Small intestine (tissue), 7 donors: ENCODE measurements around the gene PTBP3. TPM values are rescaled to one million over a fixed set of nuclear protein-coding genes. Genes with fewer than 3 reads are reported as not detected.
"Not testable (repeated sequence)": the region's sequence is repeated elsewhere in the genome, so short reads cannot be mapped to it uniquely, and the experiment has no call there.

Experiments
- DNase-seq, 2 donors: peaks; one replicate each; pipeline versions ENCODE4 v3.0.0 to v3.0.0-alpha.2; 2013
- FAIRE-seq: peaks from 2 replicates; lab custom pipeline; 2012; peaks lifted over from hg19 to GRCh38; lab: Jason Lieb, UNC
- H3K27ac ChIP-seq, 3 donors: one replicate each; pipeline ENCODE4 v1.5.1; 2013; ENCODE audit warnings: low read length in 2 of 3, mild to moderate bottlenecking in 2 of 3, control low read depth in 1 of 3, inconsistent platforms in 1 of 3, low read depth in 1 of 3, moderate library complexity in 1 of 3
- H3K27me3 ChIP-seq, 3 donors: one replicate each; pipeline ENCODE4 v1.6.1; 2013; ENCODE audit warnings: low read length in 3 of 3, inconsistent platforms in 1 of 3; ENCODE audit not compliant: control insufficient read depth in 3 of 3, insufficient read depth in 3 of 3
- H3K36me3 ChIP-seq, 3 donors: one replicate each; pipeline ENCODE4 v1.6.1; 2013; ENCODE audit warnings: low read length in 3 of 3, inconsistent platforms in 1 of 3, low read depth in 1 of 3, mild to moderate bottlenecking in 1 of 3, moderate library complexity in 1 of 3; ENCODE audit not compliant: control insufficient read depth in 3 of 3, insufficient read depth in 2 of 3
- H3K4me1 ChIP-seq, 3 donors: one replicate each; pipeline ENCODE4 v1.6.1; 2013; ENCODE audit warnings: low read length in 2 of 3, inconsistent platforms in 1 of 3, low read depth in 1 of 3, mild to moderate bottlenecking in 1 of 3, moderate library complexity in 1 of 3; ENCODE audit not compliant: control insufficient read depth in 3 of 3, insufficient read depth in 2 of 3
- H3K4me3 ChIP-seq, 3 donors: one replicate each; pipeline ENCODE4 v1.5.1; 2013; ENCODE audit warnings: low read length in 3 of 3, control low read depth in 1 of 3, inconsistent platforms in 1 of 3, low read depth in 1 of 3, mild to moderate bottlenecking in 1 of 3, moderate library complexity in 1 of 3
- H3K9me3 ChIP-seq, 2 donors: one replicate each; pipeline ENCODE4 v1.6.1; 2013; ENCODE audit warnings: low read depth in 1 of 2, low read length in 1 of 2; ENCODE audit not compliant: control insufficient read depth in 2 of 2, insufficient read depth in 1 of 2
- WGBS, 3 donors: extraction: QIAGEN DNeasy Blood & Tissue Kit; methylation state at CpG; one replicate each; pipeline ENCODE4 v1.1.7; 2013; 5-methylcytosine and 5-hydroxymethylcytosine counted together
- polyA plus RNA-seq, 4 donors: library from polyadenylated mRNA; stranded (reverse) in 3 of 4; unstranded in 1 of 4; fragments of 200-250 nt in 3 of 4; fragments of 120-200 nt in 1 of 4; gene quantifications; one replicate each; pipeline versions ENCODE4 v1.2.1 to v1.2.3, GENCODE V29; 2013
- donor health status: healthy with polysubstance abuse.
- donor health status: control.
- donor health status: control.
- donor health status: Bipolar disorder and iron deficiency.
- donor health status: healthy.

PTBP3 gene
- polyA plus RNA-seq, 4 donors: 19.7 to 48.1 (median 25.6) TPM

DNA sequence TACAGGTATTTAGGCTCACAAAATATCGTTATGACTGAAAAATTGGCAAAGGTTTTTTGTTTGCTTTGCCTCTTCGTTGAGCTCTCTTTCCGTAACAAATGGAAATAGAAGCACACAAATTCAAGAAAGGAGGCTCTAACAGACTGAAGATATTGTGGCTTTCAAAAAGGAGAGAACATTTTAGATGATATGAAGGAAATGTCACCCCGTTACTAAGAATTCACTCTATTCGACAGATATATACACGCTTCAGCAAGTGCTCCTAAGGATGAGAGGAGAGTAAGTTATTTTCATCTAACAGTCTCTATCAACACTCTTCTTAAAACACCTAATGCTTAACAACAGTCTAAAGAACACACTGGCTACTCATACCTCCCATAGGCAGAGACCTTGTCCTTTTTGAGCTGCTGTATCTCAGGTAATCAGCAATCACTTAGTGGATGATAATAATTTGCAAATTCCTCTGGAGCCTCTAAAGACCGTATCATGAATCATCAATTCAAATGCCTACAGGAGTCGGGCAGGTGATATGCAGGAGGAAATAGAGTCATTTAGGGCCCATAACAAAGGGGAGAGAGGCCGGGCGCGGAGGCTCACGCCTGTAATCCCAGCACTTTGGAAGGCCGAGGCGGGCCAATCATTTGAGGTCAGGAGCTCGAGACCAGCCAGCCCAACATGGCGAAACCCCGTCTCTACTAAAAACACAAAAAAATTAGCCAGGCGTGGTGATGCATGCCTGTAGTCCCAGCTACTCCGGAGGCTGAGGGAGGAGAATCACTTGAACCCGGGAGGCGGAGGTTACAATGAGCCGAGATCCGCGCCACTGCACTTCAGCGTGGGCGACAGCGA lies 45.1 kb upstream of the PTBP3 start:
- H3K9me3 ChIP-seq: peaks cover 0 to 3% of the 10 kb centered on the region in 2 donors
- DNase-seq (peak; percentile 44 to 68), FAIRE-seq (no peak)
- H3K27ac ChIP-seq: peak overlapping the region; percentile 95 to 97 (median 95)
- peak overlapping the region; percentile 62 to 81 (median 69) for H3K4me3 ChIP-seq
- H3K27me3 ChIP-seq: no peaks in the 10 kb centered on the region
- 4 to 16% (median 9%) methylated on average over 27 of the region's 27 CpGs for WGBS, 3 donors
- peaks cover 2 to 5% (median 5%) of the 10 kb centered on the region in 3 donors for H3K4me1 ChIP-seq
- no peaks in the 10 kb centered on the region for H3K36me3 ChIP-seq

DNA sequence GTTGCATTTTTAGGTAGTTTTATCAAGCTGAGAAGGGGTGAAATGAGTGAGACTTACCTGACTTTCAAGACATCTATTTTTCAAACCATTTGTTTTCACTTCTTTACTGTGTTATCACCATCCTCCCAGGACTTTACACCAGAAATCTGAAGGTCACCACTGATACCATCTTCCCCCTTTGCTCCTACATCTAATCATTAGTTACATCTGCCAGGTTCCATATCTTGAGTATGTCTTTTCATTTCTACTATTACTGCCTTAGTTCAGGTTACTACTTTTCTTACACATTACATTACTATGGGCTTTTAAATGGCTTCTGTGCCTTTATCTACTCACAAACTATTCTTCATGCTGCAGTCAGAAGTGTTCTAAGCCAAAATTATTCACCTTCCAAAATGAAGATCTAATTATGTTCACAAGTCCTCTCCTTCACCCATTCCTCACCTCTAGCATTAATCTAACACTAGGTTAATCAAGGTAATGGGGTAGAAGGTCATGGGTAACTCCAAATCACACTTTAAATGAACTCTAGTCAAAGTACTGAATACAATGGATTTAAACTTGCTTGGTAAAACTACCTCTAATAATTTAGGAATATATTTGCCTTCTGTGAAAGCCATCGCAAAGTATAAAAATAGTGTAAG lies 44.4 kb upstream of the PTBP3 start:
- H3K4me3 ChIP-seq: peak overlapping the region in 1 of 3 donors; percentile 15
- no peaks in the 10 kb centered on the region for H3K36me3 ChIP-seq
- DNase-seq (peak; percentile 13 to 26), FAIRE-seq (no peak)
- peaks cover 2 to 5% (median 5%) of the 10 kb centered on the region in 3 donors for H3K4me1 ChIP-seq
- no peak overlapping the region for H3K27ac ChIP-seq
- peaks cover 0 to 3% of the 10 kb centered on the region in 2 donors for H3K9me3 ChIP-seq
- 39 to 85% (median 57%) methylated on average over 1 of the region's 1 CpG for whole genome bisulfite sequencing, 3 donors
- H3K27me3 ChIP-seq: no peaks in the 10 kb centered on the region

DNA sequence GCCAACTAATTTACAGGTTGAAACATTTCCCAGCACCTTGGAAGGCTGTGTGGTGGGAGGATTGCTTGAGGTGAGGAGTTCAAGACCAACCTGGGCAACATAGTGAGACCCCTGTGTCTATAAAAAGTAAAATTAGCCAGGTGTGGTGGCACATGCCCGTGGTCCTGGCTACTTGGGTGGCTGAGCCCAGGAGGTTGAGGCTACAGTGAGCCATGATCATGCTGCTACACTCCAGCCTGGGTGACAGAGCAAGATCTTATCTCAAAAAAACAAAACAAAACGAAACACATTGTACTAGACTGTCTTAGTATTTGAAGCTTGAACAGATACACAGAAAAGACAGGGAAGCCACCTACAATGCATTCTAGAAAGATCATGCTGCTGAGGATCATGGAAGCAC lies 43.7 kb upstream of the PTBP3 start:
- no peak for FAIRE-seq
- WGBS, 3 donors: 38 to 54% (median 38%) methylated on average over 2 of the region's 2 CpGs
- Histone ChIP-seq H3K27me3 (no peaks in the 10 kb centered on the region), H3K4me3 (no peak overlapping the region), H3K27ac (no peak overlapping the region), H3K4me1 (peaks cover 2 to 5% (median 5%) of the 10 kb centered on the region in 3 donors), H3K9me3 (peaks cover 0 to 3% of the 10 kb centered on the region in 2 donors), H3K36me3 (no peaks in the 10 kb centered on the region)
- DNase-seq: no peak

DNA sequence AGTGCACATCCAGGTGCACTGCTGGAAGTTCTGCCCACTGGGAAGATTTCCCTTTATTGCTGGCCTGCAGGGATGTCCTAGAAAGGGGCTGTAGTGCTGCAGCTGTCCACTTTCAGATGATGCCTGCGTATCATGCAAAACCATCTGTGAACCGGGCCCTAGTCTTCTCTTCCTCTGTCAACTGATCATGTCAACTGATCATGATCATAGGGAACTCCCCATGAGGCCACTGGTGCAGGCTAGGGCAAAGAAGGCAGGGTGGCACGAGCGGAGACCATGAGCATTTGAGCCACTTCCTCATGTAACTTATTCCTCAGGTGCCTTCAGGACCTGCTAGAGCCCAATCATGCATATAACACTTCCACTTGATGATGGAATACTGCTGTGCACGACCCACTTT lies 41.9 kb upstream of the PTBP3 start:
- H3K4me1 ChIP-seq: peaks cover 0 to 2% (median 0%) of the 10 kb centered on the region in 3 donors
- no peaks in the 10 kb centered on the region for H3K27me3 ChIP-seq
- H3K4me3 ChIP-seq: no peak overlapping the region
- DNase-seq (no peak), FAIRE-seq (no peak)
- H3K9me3 ChIP-seq: peaks cover 0 to 3% of the 10 kb centered on the region in 2 donors
- H3K36me3 ChIP-seq: no peaks in the 10 kb centered on the region
- no peak overlapping the region for H3K27ac ChIP-seq
- 88 to 94% (median 91%) methylated on average over 5 of the region's 5 CpGs for WGBS, 3 donors

DNA sequence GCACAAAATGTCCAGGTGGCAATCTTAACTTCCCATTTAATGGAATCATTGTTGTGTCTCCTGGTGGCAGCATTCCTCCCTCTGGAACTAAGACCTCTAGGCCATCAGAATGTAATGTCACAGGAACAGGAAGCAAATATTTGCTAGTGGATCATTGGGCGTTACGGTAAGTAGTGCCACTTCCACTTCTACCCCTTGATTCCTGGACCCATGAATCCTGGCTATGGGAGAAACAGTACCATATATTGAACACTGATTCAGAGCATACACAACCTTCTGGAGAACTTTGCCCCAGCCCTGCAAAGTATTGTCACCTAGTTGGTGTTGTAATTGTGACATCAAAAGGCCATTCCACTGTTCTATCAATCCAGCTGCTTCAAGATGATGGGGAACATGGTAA lies 40.8 kb upstream of the PTBP3 start:
- 98 to 100% (median 99%) methylated on average over 2 of the region's 2 CpGs for WGBS, 3 donors

DNA sequence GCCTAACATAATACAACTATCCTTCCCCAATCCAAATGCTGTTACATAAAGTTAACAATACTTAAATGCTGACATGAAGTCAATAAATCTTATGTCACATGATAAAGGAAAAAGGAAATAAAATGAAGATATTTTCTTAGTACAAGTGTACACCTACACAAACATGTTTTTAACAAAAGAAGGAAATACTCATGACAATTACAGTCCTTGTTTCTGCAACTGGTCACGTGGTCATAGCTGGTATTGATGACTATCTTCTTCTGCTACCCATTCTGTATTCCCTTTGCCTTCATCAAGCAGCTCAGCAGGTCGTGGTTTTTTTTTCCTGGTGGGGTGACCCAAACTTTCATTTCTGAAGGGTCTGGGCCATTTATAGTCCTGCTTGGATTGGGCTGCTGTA lies 40.2 kb upstream of the PTBP3 start:
- DNase-seq, FAIRE-seq, H3K4me1 ChIP-seq, H3K27me3 ChIP-seq, H3K4me3 ChIP-seq, H3K27ac ChIP-seq, H3K36me3 ChIP-seq: not testable (repeated sequence)
- 80 to 83% (median 82%) methylated on average over 2 of the region's 2 CpGs for WGBS, 3 donors
- H3K9me3 ChIP-seq: peaks cover 0 to 17% of the 10 kb centered on the region in 2 donors

More for the DNA sequence above, 40.8 kb upstream of the PTBP3 start:
- not testable (repeated sequence) for H3K27ac ChIP-seq, H3K4me3 ChIP-seq, H3K36me3 ChIP-seq, FAIRE-seq, DNase-seq, H3K4me1 ChIP-seq, H3K27me3 ChIP-seq
- peaks cover 0 to 11% of the 10 kb centered on the region in 2 donors for H3K9me3 ChIP-seq

DNA sequence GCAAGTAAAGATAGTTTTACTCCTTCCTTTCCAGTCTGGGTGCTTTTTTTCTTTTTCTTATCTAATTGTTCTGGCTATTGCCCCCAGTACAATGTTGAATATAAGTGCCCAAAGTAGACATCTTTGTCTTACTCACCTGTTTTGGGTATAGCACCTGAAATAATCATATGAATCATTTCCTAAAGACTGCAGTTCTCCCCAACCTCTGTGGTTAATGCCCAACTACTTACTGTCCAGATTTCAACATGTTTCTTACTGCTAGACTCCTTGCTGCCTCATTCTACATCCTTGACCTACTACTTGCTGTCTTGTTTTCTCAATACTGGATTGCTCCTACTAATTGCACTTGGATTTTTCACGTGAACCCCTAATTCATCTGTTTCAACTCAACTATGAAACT lies 37.6 kb upstream of the PTBP3 start:
- Histone ChIP-seq H3K4me1 (no peaks in the 10 kb centered on the region), H3K4me3 (no peak overlapping the region), H3K36me3 (peaks cover 0 to 7% (median 0%) of the 10 kb centered on the region in 3 donors), H3K9me3 (peaks cover 0 to 33% of the 10 kb centered on the region in 2 donors), H3K27me3 (no peaks in the 10 kb centered on the region), H3K27ac (no peak overlapping the region)
- DNase-seq: no peak
- no peak for FAIRE-seq
- WGBS, 3 donors: 0 to 77% (median 33%) methylated on average over 1 of the region's 1 CpG

DNA sequence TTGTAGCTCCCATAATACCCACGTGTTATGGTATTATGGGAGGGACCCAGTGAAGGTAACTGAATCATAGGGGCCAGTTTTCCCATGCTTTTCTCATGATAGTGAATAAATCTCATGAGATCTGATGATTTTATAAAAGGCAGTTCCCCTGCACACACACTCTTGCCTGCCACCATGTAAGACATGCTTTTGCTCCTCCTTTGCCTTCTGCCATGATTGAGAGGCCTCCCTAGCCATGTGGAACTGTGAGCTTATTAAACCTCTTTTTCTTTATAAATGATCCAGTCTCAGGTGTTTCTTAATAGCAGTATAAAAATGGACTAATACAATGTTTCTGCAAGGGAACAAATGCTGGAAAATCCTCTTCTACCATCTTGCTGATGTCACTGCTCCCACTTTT lies 36.4 kb upstream of the PTBP3 start:
- no peak overlapping the region for H3K27ac ChIP-seq
- peaks cover 0 to 36% of the 10 kb centered on the region in 2 donors for H3K9me3 ChIP-seq
- DNase-seq: no peak
- WGBS, 3 donors: 87 to 100% (median 91%) methylated on average over 1 of the region's 1 CpG
- no peak overlapping the region for H3K4me3 ChIP-seq
- no peaks in the 10 kb centered on the region for H3K4me1 ChIP-seq
- no peak for FAIRE-seq
- peaks cover 0 to 7% (median 0%) of the 10 kb centered on the region in 3 donors for H3K36me3 ChIP-seq
- H3K27me3 ChIP-seq: no peaks in the 10 kb centered on the region
